ENCODE measurements around the gene SORL1. TPM values are rescaled to one million over a fixed set of nuclear protein-coding genes. Genes with fewer than 3 reads are reported as not detected.
A peak's percentile ranks its signal among the peaks of the same experiment; 100 is the strongest.

The SORL1 gene
- total RNA-seq, 1 experiment from 2014 or later = 0.10 TPM

GRCh38 chr11:121661880-121662486, 209.9 kb downstream of the SORL1 start:
- Histone ChIP-seq H3K4me1 (no peaks in the 10 kb centered on the region), H3K4me3 (no peak overlapping the region), H3K27me3 (no peaks in the 10 kb centered on the region), H3K36me3 (no peaks in the 10 kb centered on the region), H3K27ac (no peak overlapping the region), H3K9me3 (replicated peaks) (no peaks in the 10 kb centered on the region)
- no peak for DNase-seq

GRCh38 chr11:121664144-121664543, 212.0 kb downstream of the SORL1 start:
- no peak for DNase-seq
- no peaks in the 10 kb centered on the region for H3K9me3 ChIP-seq (replicated peaks)
- H3K4me3 ChIP-seq = no peak overlapping the region
- no peaks in the 10 kb centered on the region for H3K36me3 ChIP-seq
- H3K4me1 ChIP-seq = no peaks in the 10 kb centered on the region
- no peak overlapping the region for H3K27ac ChIP-seq
- H3K27me3 ChIP-seq = no peaks in the 10 kb centered on the region

GRCh38 chr11:121665206-121665838, 213.2 kb downstream of the SORL1 start:
- Histone ChIP-seq H3K9me3 (replicated peaks) (no peaks in the 10 kb centered on the region), H3K4me1 (no peaks in the 10 kb centered on the region), H3K27ac (no peak overlapping the region), H3K4me3 (no peak overlapping the region), H3K27me3 (no peaks in the 10 kb centered on the region), H3K36me3 (no peaks in the 10 kb centered on the region)
- DNase-seq = no peak

GRCh38 chr11:121667836-121668235, 215.7 kb downstream of the SORL1 start:
- Histone ChIP-seq H3K27ac (no peak overlapping the region), H3K9me3 (replicated peaks) (no peaks in the 10 kb centered on the region), H3K4me1 (no peaks in the 10 kb centered on the region), H3K36me3 (no peaks in the 10 kb centered on the region), H3K27me3 (no peaks in the 10 kb centered on the region), H3K4me3 (no peak overlapping the region)
- DNase-seq = no peak

- no peak for DNase-seq
- Histone ChIP-seq H3K4me3 (no peak overlapping the region), H3K9me3 (replicated peaks) (no peaks in the 10 kb centered on the region), H3K36me3 (no peaks in the 10 kb centered on the region), H3K27me3 (no peaks in the 10 kb centered on the region), H3K27ac (no peak overlapping the region), H3K4me1 (no peaks in the 10 kb centered on the region)
Measured at GRCh38 chr11:121669422-121669821, 217.3 kb downstream of the SORL1 start.

GRCh38 chr11:121670266-121670665, 218.2 kb downstream of the SORL1 start:
- H3K9me3 ChIP-seq (replicated peaks) = no peaks in the 10 kb centered on the region
- H3K36me3 ChIP-seq = no peaks in the 10 kb centered on the region
- no peak overlapping the region for H3K27ac ChIP-seq
- H3K4me1 ChIP-seq = no peaks in the 10 kb centered on the region
- DNase-seq = no peak
- H3K27me3 ChIP-seq = no peaks in the 10 kb centered on the region
- H3K4me3 ChIP-seq = peak overlapping the region; percentile 55

GRCh38 chr11:121670805-121671282, 218.7 kb downstream of the SORL1 start:
- Histone ChIP-seq H3K4me1 (no peaks in the 10 kb centered on the region), H3K4me3 (peak overlapping the region; percentile 55), H3K36me3 (no peaks in the 10 kb centered on the region), H3K9me3 (replicated peaks) (no peaks in the 10 kb centered on the region), H3K27ac (peak overlapping the region; percentile 57), H3K27me3 (no peaks in the 10 kb centered on the region)
- DNase-seq = peak in 1 of 2 experiments; percentile 50

GRCh38 chr11:121671283-121672168, 219.4 kb downstream of the SORL1 start:
- Histone ChIP-seq H3K4me3 (peak overlapping the region; percentile 55), H3K9me3 (replicated peaks) (no peaks in the 10 kb centered on the region), H3K36me3 (no peaks in the 10 kb centered on the region), H3K27me3 (no peaks in the 10 kb centered on the region), H3K27ac (peak overlapping the region; percentile 57), H3K4me1 (no peaks in the 10 kb centered on the region)
- DNase-seq = peak; percentile 36 to 70

GRCh38 chr11:121672630-121673487, 220.7 kb downstream of the SORL1 start:
- Histone ChIP-seq H3K27me3 (no peaks in the 10 kb centered on the region), H3K9me3 (replicated peaks) (no peaks in the 10 kb centered on the region), H3K27ac (no peak overlapping the region), H3K4me3 (no peak overlapping the region), H3K4me1 (no peaks in the 10 kb centered on the region), H3K36me3 (no peaks in the 10 kb centered on the region)
- no peak for DNase-seq

- Histone ChIP-seq H3K4me1 (peaks cover 5% of the 10 kb centered on the region; the same call in 1 of the 2 replicates), H3K27ac (no peak overlapping the region), H3K27me3 (no peaks in the 10 kb centered on the region), H3K9me3 (replicated peaks) (peaks cover 1% of the 10 kb centered on the region; the same call in 1 of the 2 replicates), H3K4me3 (no peak overlapping the region), H3K36me3 (no peaks in the 10 kb centered on the region)
- no peak for DNase-seq
Measured at GRCh38 chr11:121681550-121682268, 229.6 kb downstream of the SORL1 start.

Other genes starting within 250 kb of the SORL1 start
- 34.9 and 39.5 TPM in 2 replicates for gene SC5D, start 159.5 kb upstream of the SORL1 start, total RNA-seq (2014; rRNA removed; shearing (Covaris generic))